GM10847 (cell line): ENCODE results near the gene SMAD9.

Experiments used
- POLR2A ChIP-seq: IDR thresholded peaks from 2 replicates; pipeline ENCODE4 v1.6.1; 2011; ENCODE audit not compliant: insufficient read length; ENCODE audit errors: extremely low read depth

The SMAD9 gene

GRCh38 chr13:36818804-36819738 is 101.0 kb downstream of the SMAD9 start, which contains the start of gene RFXAP:
TSS of gene RFXAP (plus strand) at chr13:36819222. CDS start at chr13:36819358, 136 bp downstream.
- TF ChIP-seq POLR2A, result peak; percentile 76

GRCh38 chr13:36817996-36818803 is 101.8 kb downstream of the SMAD9 start:
- TF ChIP-seq POLR2A, result no peak

GRCh38 chr13:36815062-36815461 is 105.0 kb downstream of the SMAD9 start:
- TF ChIP-seq POLR2A, result no peak

- no peak for TF ChIP-seq POLR2A
These were observed 105.6 kb downstream of the SMAD9 start for GRCh38 chr13:36814465-36814864.

- TF ChIP-seq POLR2A, result no peak
These were observed 106.8 kb downstream of the SMAD9 start for GRCh38 chr13:36813225-36813624.

- no peak for TF ChIP-seq POLR2A
These were observed 112.4 kb downstream of the SMAD9 start for GRCh38 chr13:36807616-36808015.

- TF ChIP-seq POLR2A, result no peak
These were observed 113.9 kb downstream of the SMAD9 start for GRCh38 chr13:36806102-36806501.

GRCh38 chr13:36804588-36804987 is 115.5 kb downstream of the SMAD9 start:
- no peak for TF ChIP-seq POLR2A

- no peak for TF ChIP-seq POLR2A
These were observed 119.0 kb downstream of the SMAD9 start for GRCh38 chr13:36801035-36801434.

GRCh38 chr13:36796052-36796451 is 124.0 kb downstream of the SMAD9 start:
- TF ChIP-seq POLR2A, result no peak

GRCh38 chr13:36795463-36795862 is 124.6 kb downstream of the SMAD9 start:
- no peak for TF ChIP-seq POLR2A
